ENCODE results near the gene APC.

Gene APC

DNA sequence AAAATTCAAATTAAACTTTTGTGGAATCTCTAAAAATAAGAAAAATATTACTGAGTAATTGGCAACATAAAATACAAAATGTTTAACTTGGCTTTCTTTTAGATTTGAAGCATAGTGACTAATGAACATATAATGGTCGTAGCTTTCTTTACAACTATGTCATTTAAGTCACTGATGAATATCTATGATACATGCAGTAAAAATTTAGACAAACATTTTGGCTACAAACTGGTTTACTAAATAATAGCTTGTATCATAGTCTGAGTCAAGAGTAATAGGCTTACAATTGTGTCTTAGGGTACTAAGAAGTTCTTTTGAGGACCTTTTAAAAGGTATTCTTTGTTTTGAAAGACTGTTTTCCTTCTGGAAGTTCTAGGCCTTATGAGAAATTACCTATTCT lies 2.0 kb upstream of the APC start:
- peaks cover 13% of the 10 kb centered on the region for H3K4me1 Mint-ChIP-seq (ENCODE audit: low read depth)
- no peaks in the 10 kb centered on the region for H3K36me3 Mint-ChIP-seq (ENCODE audit: low read depth)
- H3K9me3 Mint-ChIP-seq = no peaks in the 10 kb centered on the region
- H3K27ac Mint-ChIP-seq = no peak overlapping the region
- H3K4me3 Mint-ChIP-seq = no peak overlapping the region
- H3K27me3 Mint-ChIP-seq = no peaks in the 10 kb centered on the region

- no peak overlapping the region for H3K27ac Mint-ChIP-seq
- no peaks in the 10 kb centered on the region for H3K27me3 Mint-ChIP-seq
- H3K4me3 Mint-ChIP-seq = peak overlapping the region; percentile 97
- H3K9me3 Mint-ChIP-seq = no peaks in the 10 kb centered on the region
- peaks cover 15% of the 10 kb centered on the region for H3K4me1 Mint-ChIP-seq (ENCODE audit: low read depth)
- H3K36me3 Mint-ChIP-seq (ENCODE audit: low read depth) = peaks cover 2% of the 10 kb centered on the region
Observed at GRCh38 chr5:112737070-112737462, 619 bp upstream of the APC start.

DNA sequence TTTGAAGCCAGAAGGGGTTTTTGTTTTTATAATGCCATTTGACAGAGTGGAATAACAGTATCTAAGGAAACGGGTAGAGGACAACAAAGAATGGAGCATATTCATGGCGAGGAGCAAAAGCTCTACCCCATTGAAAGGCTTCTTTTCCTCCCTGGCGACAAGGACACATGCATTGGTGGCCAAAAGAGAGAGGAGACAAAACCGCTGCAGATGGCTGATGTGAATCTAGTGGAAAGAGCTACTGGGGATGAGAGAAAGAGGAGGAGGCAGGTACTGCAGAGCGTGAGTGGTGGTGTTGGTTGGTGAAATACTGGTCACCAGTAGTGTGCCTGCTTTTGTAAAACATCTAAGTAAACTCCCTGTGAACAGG lies 491 bp downstream of the APC start:
- Mint-ChIP-seq H3K9me3 (no peaks in the 10 kb centered on the region), H3K4me3 (peak overlapping the region; percentile 97), H3K4me1 (ENCODE audit: low read depth) (peaks cover 23% of the 10 kb centered on the region), H3K36me3 (ENCODE audit: low read depth) (peaks cover 5% of the 10 kb centered on the region), H3K27me3 (no peaks in the 10 kb centered on the region), H3K27ac (peak overlapping the region; percentile 90)

- H3K27me3 Mint-ChIP-seq = no peaks in the 10 kb centered on the region
- H3K4me1 Mint-ChIP-seq (ENCODE audit: low read depth) = peaks cover 23% of the 10 kb centered on the region
- H3K27ac Mint-ChIP-seq = no peak overlapping the region
- no peaks in the 10 kb centered on the region for H3K9me3 Mint-ChIP-seq
- H3K36me3 Mint-ChIP-seq (ENCODE audit: low read depth) = peaks cover 5% of the 10 kb centered on the region
- H3K4me3 Mint-ChIP-seq = no peak overlapping the region
Observed at GRCh38 chr5:112742424-112742823, 4.7 kb downstream of the APC start.

GRCh38 chr5:112743631-112744030 lies 5.9 kb downstream of the APC start:
- H3K27me3 Mint-ChIP-seq = no peaks in the 10 kb centered on the region
- H3K4me3 Mint-ChIP-seq = no peak overlapping the region
- H3K36me3 Mint-ChIP-seq (ENCODE audit: low read depth) = peaks cover 5% of the 10 kb centered on the region
- no peaks in the 10 kb centered on the region for H3K9me3 Mint-ChIP-seq
- peaks cover 13% of the 10 kb centered on the region for H3K4me1 Mint-ChIP-seq (ENCODE audit: low read depth)
- H3K27ac Mint-ChIP-seq = no peak overlapping the region

- Mint-ChIP-seq H3K27ac (no peak overlapping the region), H3K36me3 (ENCODE audit: low read depth) (no peaks in the 10 kb centered on the region), H3K4me3 (no peak overlapping the region), H3K9me3 (no peaks in the 10 kb centered on the region), H3K27me3 (no peaks in the 10 kb centered on the region), H3K4me1 (ENCODE audit: low read depth) (peaks cover 4% of the 10 kb centered on the region)
Observed at GRCh38 chr5:112752335-112752734, 14.7 kb downstream of the APC start.

- H3K4me1 Mint-ChIP-seq (ENCODE audit: low read depth) = peaks cover 4% of the 10 kb centered on the region
- H3K9me3 Mint-ChIP-seq = no peaks in the 10 kb centered on the region
- H3K36me3 Mint-ChIP-seq (ENCODE audit: low read depth) = peaks cover 11% of the 10 kb centered on the region
- H3K27me3 Mint-ChIP-seq = no peaks in the 10 kb centered on the region
- no peak overlapping the region for H3K4me3 Mint-ChIP-seq
- H3K27ac Mint-ChIP-seq = no peak overlapping the region
Observed at GRCh38 chr5:112755703-112756102, 18.0 kb downstream of the APC start.

DNA sequence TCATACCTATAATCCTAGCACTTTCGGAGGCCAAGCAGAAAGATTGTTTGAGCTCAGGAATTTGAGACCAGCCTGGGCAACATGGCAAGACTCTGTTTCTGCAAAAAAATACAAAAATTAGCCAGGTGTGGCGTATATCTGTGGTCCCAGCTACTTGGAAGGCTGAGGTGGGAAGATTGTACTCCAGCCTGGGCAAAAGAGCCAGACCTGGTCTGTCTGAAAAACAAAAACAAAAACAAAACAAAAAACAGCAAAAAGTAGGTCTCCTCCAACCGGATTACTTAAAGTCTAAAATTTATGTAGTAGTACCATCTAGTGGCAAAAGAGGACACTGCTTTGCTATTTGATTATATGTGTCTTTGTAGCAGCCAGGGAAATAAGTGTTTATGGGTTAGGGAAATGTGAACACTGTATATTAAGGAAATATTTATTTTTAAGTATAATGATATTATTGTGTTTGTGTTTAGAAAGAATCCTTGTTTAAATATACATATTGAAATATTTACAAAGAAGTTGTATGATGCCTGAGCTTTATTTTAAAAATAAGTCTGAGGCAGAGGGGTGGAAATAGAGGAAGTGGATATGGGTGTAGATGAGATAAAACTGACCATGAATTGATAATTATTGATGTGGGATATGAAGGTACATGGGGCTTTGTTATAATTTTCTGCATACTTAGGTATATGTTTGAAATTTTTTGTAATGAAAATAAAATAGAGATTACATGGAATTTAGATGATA lies 20.0 kb downstream of the APC start:
- H3K27ac Mint-ChIP-seq = no peak overlapping the region
- H3K27me3 Mint-ChIP-seq = no peaks in the 10 kb centered on the region
- no peaks in the 10 kb centered on the region for H3K9me3 Mint-ChIP-seq
- no peaks in the 10 kb centered on the region for H3K4me1 Mint-ChIP-seq (ENCODE audit: low read depth)
- H3K4me3 Mint-ChIP-seq = no peak overlapping the region
- H3K36me3 Mint-ChIP-seq (ENCODE audit: low read depth) = peaks cover 11% of the 10 kb centered on the region

DNA sequence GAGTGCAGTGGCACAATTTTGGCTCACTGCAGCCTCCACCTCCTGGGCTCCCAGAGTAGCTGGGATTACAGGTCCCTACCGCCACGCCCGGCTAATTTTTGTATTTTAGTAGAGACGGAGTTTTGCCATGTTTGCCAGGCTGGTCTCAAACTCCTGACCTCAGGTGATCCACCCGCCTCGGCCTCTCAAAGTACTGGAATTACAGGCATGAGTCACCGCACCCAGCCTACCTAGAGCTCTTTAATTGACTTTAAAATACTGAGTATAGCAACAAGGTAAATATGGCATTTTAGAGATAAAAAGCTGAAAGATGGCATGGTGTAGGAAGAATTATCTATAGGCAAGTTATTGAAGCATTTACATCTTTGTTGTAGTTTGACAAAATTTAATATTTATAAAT lies 21.0 kb downstream of the APC start:
- H3K27me3 Mint-ChIP-seq = no peaks in the 10 kb centered on the region
- H3K27ac Mint-ChIP-seq = no peak overlapping the region
- H3K36me3 Mint-ChIP-seq (ENCODE audit: low read depth) = peaks cover 11% of the 10 kb centered on the region
- H3K4me1 Mint-ChIP-seq (ENCODE audit: low read depth) = no peaks in the 10 kb centered on the region
- H3K9me3 Mint-ChIP-seq = no peaks in the 10 kb centered on the region
- no peak overlapping the region for H3K4me3 Mint-ChIP-seq

- Mint-ChIP-seq H3K4me1 (ENCODE audit: low read depth) (no peaks in the 10 kb centered on the region), H3K27me3 (no peaks in the 10 kb centered on the region), H3K36me3 (ENCODE audit: low read depth) (peaks cover 11% of the 10 kb centered on the region), H3K27ac (no peak overlapping the region), H3K4me3 (no peak overlapping the region), H3K9me3 (no peaks in the 10 kb centered on the region)
Observed at GRCh38 chr5:112762113-112762810, 24.6 kb downstream of the APC start.

DNA sequence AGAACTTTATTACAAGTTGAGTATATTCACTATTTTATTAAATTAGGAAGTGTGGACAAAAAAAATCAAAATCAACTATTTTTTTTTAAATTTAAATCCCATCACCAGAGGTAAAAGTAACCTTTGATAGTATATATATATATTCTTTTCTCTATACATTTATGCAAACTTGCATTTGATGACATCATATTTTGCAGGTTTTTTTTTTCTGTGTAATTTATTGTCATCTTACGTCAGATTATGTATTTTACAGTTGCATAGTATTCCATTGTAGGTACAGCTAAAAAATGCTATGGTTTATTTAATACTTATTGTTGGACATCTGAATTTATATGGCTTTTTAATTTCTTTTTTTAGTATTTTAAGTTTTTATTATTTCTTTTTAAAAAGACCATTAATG lies 25.5 kb downstream of the APC start:
- no peak overlapping the region for H3K4me3 Mint-ChIP-seq
- H3K27me3 Mint-ChIP-seq = no peaks in the 10 kb centered on the region
- peaks cover 11% of the 10 kb centered on the region for H3K36me3 Mint-ChIP-seq (ENCODE audit: low read depth)
- no peak overlapping the region for H3K27ac Mint-ChIP-seq
- no peaks in the 10 kb centered on the region for H3K4me1 Mint-ChIP-seq (ENCODE audit: low read depth)
- H3K9me3 Mint-ChIP-seq = no peaks in the 10 kb centered on the region

DNA sequence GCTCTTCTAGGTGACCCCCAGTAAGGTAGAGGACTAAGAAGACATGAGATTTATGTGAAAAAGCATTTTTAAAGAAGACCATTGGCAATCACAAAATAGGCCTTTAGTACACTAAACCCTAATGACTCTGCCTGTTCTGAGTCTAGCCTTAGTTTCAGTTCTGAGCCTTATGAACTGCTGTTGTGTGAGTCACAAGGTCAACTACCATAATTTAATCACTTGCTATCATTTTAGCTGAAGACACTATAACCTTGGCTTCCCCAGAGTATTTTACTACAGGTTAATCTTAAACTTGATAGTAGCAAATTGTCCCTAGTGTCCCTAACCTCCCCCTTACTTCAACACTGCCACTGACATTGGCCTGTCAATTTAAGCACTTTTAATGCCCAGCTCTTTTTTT lies 34.4 kb downstream of the APC start:
- no peaks in the 10 kb centered on the region for H3K27me3 Mint-ChIP-seq
- H3K9me3 Mint-ChIP-seq = no peaks in the 10 kb centered on the region
- H3K4me3 Mint-ChIP-seq = no peak overlapping the region
- H3K36me3 Mint-ChIP-seq (ENCODE audit: low read depth) = peaks cover 36% of the 10 kb centered on the region
- H3K4me1 Mint-ChIP-seq (ENCODE audit: low read depth) = no peaks in the 10 kb centered on the region
- H3K27ac Mint-ChIP-seq = no peak overlapping the region

DNA sequence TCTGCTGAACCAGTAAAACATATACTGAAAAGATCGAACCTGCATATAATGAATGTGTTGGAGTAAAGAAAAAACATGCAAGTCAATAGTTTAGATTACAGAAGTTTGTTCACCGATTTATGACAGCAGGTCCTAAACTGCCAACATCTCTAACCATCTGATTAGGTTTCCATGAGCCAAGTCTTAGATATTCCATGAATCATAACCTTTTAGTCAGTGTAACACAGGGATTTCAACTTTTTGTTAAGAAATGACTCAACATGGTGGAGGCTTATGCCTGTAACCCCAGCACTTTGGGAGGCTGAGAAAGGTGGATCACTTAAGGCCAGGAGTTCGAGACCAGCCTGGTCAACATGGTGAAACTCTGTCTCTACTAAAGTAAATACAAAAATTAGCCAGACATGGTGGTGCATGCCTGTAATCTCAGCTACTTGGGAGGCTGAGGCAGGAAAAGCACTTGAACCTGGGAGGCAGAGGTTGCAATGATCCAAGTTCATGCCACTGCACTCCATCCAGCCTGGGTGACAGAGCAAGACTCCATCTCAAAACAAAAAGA lies 38.7 kb downstream of the APC start:
- Mint-ChIP-seq H3K9me3 (no peaks in the 10 kb centered on the region), H3K4me1 (ENCODE audit: low read depth) (peaks cover 3% of the 10 kb centered on the region), H3K27ac (no peak overlapping the region), H3K4me3 (no peak overlapping the region), H3K36me3 (ENCODE audit: low read depth) (peaks cover 49% of the 10 kb centered on the region), H3K27me3 (no peaks in the 10 kb centered on the region)

- Mint-ChIP-seq H3K36me3 (ENCODE audit: low read depth) (peaks cover 58% of the 10 kb centered on the region), H3K27ac (no peak overlapping the region), H3K4me1 (ENCODE audit: low read depth) (peaks cover 3% of the 10 kb centered on the region), H3K9me3 (no peaks in the 10 kb centered on the region), H3K27me3 (no peaks in the 10 kb centered on the region), H3K4me3 (no peak overlapping the region)
Observed at GRCh38 chr5:112779531-112779930, 41.8 kb downstream of the APC start.

DNA sequence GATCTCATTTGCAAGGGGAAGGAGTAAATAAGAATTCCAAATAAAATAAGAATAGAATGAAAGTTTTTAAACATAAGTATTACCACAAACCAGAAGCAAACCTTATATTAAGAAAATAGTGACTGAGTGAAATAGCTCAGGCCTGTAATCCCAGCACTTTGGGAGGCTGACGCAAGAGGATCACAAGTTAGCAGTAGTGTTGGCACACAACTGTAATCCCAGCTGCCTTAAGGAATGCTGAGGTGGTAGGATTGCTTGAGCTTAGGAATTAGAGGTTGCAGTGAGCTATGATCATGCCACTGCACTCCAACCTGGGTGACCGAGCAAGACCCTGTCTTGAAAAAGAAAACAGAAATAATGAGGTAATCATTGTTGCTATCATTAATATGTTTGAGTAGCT lies 47.0 kb downstream of the APC start:
- Mint-ChIP-seq H3K4me1 (ENCODE audit: low read depth) (no peaks in the 10 kb centered on the region), H3K4me3 (no peak overlapping the region), H3K27me3 (no peaks in the 10 kb centered on the region), H3K36me3 (ENCODE audit: low read depth) (peaks cover 31% of the 10 kb centered on the region), H3K27ac (no peak overlapping the region), H3K9me3 (no peaks in the 10 kb centered on the region)

Data from stimulated activated naive CD8-positive, alpha-beta T cell treated with anti-CD3 and anti-CD28 coated beads, Interleukin-15, Interleukin-2, amounts not matched to agents 100 ng/mL and 50 ng/mL, for 24 hours (primary cell).